ENCODE measurements around the gene ZBED2.
A peak's percentile ranks its signal among the peaks of the same experiment; 100 is the strongest.
"Not testable (repeated sequence)": the region's sequence is repeated elsewhere in the genome, so short reads cannot be mapped to it uniquely, and the experiment has no call there.

The ZBED2 gene

GRCh38 chr3:111595232-111595631 is at the start of gene ZBED2:
Gene ZBED2, minus strand, starts transcription at chr3:111595346. Its CDS starts 1,145 bp downstream, at chr3:111594201.
- DNase-seq (ENCODE audit: low read depth in 2 of 2) = no peak

GRCh38 chr3:111639316-111639715 is 44.2 kb upstream of the ZBED2 start:
- DNase-seq (ENCODE audit: low read depth in 2 of 2) = no peak

GRCh38 chr3:111636366-111636885 is 41.3 kb upstream of the ZBED2 start:
- DNase-seq (ENCODE audit: low read depth in 2 of 2) = no peak

- no peak for DNase-seq (ENCODE audit: low read depth in 2 of 2)
Measured at GRCh38 chr3:111635403-111635802, 40.3 kb upstream of the ZBED2 start.

- peak; percentile 24 to 35 for DNase-seq (ENCODE audit: low read depth in 2 of 2)
Measured at GRCh38 chr3:111630638-111631037, 35.5 kb upstream of the ZBED2 start.

- not testable (repeated sequence) for DNase-seq (ENCODE audit: low read depth in 2 of 2)
Measured at GRCh38 chr3:111629018-111629417, 33.9 kb upstream of the ZBED2 start.

- DNase-seq (ENCODE audit: low read depth in 2 of 2) = no peak
Measured at GRCh38 chr3:111627092-111627491, 31.9 kb upstream of the ZBED2 start.

GRCh38 chr3:111621535-111621934 is 26.4 kb upstream of the ZBED2 start:
- no peak for DNase-seq (ENCODE audit: low read depth in 2 of 2)

- no peak for DNase-seq (ENCODE audit: low read depth in 2 of 2)
Measured at GRCh38 chr3:111619833-111620232, 24.7 kb upstream of the ZBED2 start.

GRCh38 chr3:111618945-111619344 is 23.8 kb upstream of the ZBED2 start:
- DNase-seq (ENCODE audit: low read depth in 2 of 2) = no peak

- DNase-seq (ENCODE audit: low read depth in 2 of 2) = no peak
Measured at GRCh38 chr3:111617912-111618601, 22.9 kb upstream of the ZBED2 start.

GRCh38 chr3:111617406-111617805 is 22.3 kb upstream of the ZBED2 start:
- DNase-seq (ENCODE audit: low read depth in 2 of 2) = no peak

- no peak for DNase-seq (ENCODE audit: low read depth in 2 of 2)
Measured at GRCh38 chr3:111616417-111617105, 21.4 kb upstream of the ZBED2 start.

GRCh38 chr3:111615880-111616279 is 20.7 kb upstream of the ZBED2 start:
- DNase-seq (ENCODE audit: low read depth in 2 of 2) = no peak

GRCh38 chr3:111613294-111613693 is 18.1 kb upstream of the ZBED2 start:
- DNase-seq (ENCODE audit: low read depth in 2 of 2) = no peak

GRCh38 chr3:111610612-111611054 is 15.5 kb upstream of the ZBED2 start:
- no peak for DNase-seq (ENCODE audit: low read depth in 2 of 2)

- no peak for DNase-seq (ENCODE audit: low read depth in 2 of 2)
Measured at GRCh38 chr3:111610189-111610588, 15.0 kb upstream of the ZBED2 start.

- DNase-seq (ENCODE audit: low read depth in 2 of 2) = no peak
Measured at GRCh38 chr3:111609700-111610099, 14.6 kb upstream of the ZBED2 start.

- DNase-seq (ENCODE audit: low read depth in 2 of 2) = no peak
Measured at GRCh38 chr3:111608383-111608782, 13.2 kb upstream of the ZBED2 start.

GRCh38 chr3:111607240-111607920 is 12.2 kb upstream of the ZBED2 start:
- no peak for DNase-seq (ENCODE audit: low read depth in 2 of 2)

- no peak for DNase-seq (ENCODE audit: low read depth in 2 of 2)
Measured at GRCh38 chr3:111605493-111605892, 10.3 kb upstream of the ZBED2 start.

GRCh38 chr3:111605018-111605417 is 9.9 kb upstream of the ZBED2 start:
- DNase-seq (ENCODE audit: low read depth in 2 of 2) = no peak

- no peak for DNase-seq (ENCODE audit: low read depth in 2 of 2)
Measured at GRCh38 chr3:111604119-111604518, 9.0 kb upstream of the ZBED2 start.
